Measurements from ENCODE around the gene TSKU.
"Not testable (repeated sequence)": the region's sequence is repeated elsewhere in the genome, so short reads cannot be mapped to it uniquely, and the experiment has no call there.

TSKU gene

GRCh38 chr11:76788661-76789442 is 5.7 kb downstream of the TSKU start:
- DNase-seq = no peak

- no peak for DNase-seq
These were observed 6.2 kb downstream of the TSKU start for GRCh38 chr11:76789443-76789719.

GRCh38 chr11:76790251-76790650 is 7.1 kb downstream of the TSKU start:
- no peak for DNase-seq

- not testable (repeated sequence) for DNase-seq
These were observed 8.0 kb downstream of the TSKU start for GRCh38 chr11:76791002-76791770.

- peak; percentile 54 to 77 for DNase-seq
These were observed 8.7 kb downstream of the TSKU start for GRCh38 chr11:76791861-76792260.

- no peak for DNase-seq
These were observed 9.5 kb downstream of the TSKU start for GRCh38 chr11:76792505-76793264.

GRCh38 chr11:76793391-76794291 is 10.5 kb downstream of the TSKU start:
- DNase-seq = no peak

GRCh38 chr11:76794371-76795289 is 11.5 kb downstream of the TSKU start:
- DNase-seq = no peak

GRCh38 chr11:76795290-76795935 is 12.3 kb downstream of the TSKU start:
- no peak for DNase-seq

- no peak for DNase-seq
These were observed 12.8 kb downstream of the TSKU start for GRCh38 chr11:76795936-76796441.

- DNase-seq = no peak
These were observed 13.5 kb downstream of the TSKU start for GRCh38 chr11:76796511-76797198.

- DNase-seq = no peak
These were observed 14.4 kb downstream of the TSKU start for GRCh38 chr11:76797341-76798201.

- DNase-seq = no peak
These were observed 15.0 kb downstream of the TSKU start for GRCh38 chr11:76798202-76798581.

- DNase-seq = no peak
These were observed 15.5 kb downstream of the TSKU start for GRCh38 chr11:76798671-76799065.

GRCh38 chr11:76799066-76799804 is 16.1 kb downstream of the TSKU start:
- DNase-seq = peak; percentile 84 to 89

- DNase-seq = no peak
These were observed 17.5 kb downstream of the TSKU start for GRCh38 chr11:76800466-76801200.

- DNase-seq = no peak
These were observed 18.1 kb downstream of the TSKU start for GRCh38 chr11:76801225-76801624.

All from inflammatory macrophage (primary cell).